SK-N-SH treated with all-trans-retinoic acid at 6 μM for 48 hours (cell line): Measurements from ENCODE around the gene PGP.

Experiments
- ATAC-seq: fragments of 200-7000 bp; cut with Tn5 transposase; 3 replicates; pipeline ENCODE4 v1.9.1; 2020; ENCODE audit warnings: mild to moderate bottlenecking, moderate library complexity
- ARNTL ChIP-seq: fragments of 450-650 bp; formaldehyde crosslinking; IDR thresholded peaks from 2 replicates; pipeline ENCODE4 v1.5.0; 2020; ENCODE audit warnings: low read depth, mild to moderate bottlenecking, moderate library complexity, borderline replicate concordance
- BACH2 ChIP-seq: fragments of 250-450 bp; sonication (Bioruptor Pico); IDR thresholded peaks from 2 replicates; pipeline ENCODE4 v1.9.0; 2021; ENCODE audit warnings: mild to moderate bottlenecking, borderline replicate concordance
- ESRRG ChIP-seq: fragments of 250-450 bp; sonication (Bioruptor Pico); IDR thresholded peaks from 2 replicates; pipeline ENCODE4 v1.6.1; 2021; ENCODE audit warnings: mild to moderate bottlenecking
- GLIS3 ChIP-seq: fragments of 250-450 bp; sonication (Bioruptor Pico); IDR thresholded peaks from 2 replicates; pipeline ENCODE4 v1.5.0; 2020; ENCODE audit warnings: mild to moderate bottlenecking, moderate library complexity
- ISL1 ChIP-seq: fragments of 250-450 bp; sonication (Bioruptor Pico); IDR thresholded peaks from 2 replicates; pipeline ENCODE4 v2.1.2; 2022; ENCODE audit warnings: mild to moderate bottlenecking, moderate library complexity
- OSR1 ChIP-seq: fragments of 250-450 bp; sonication (Bioruptor Pico); IDR thresholded peaks from 2 replicates; pipeline ENCODE4 v1.8.0; 2022; ENCODE audit warnings: moderate library complexity, mild to moderate bottlenecking, inconsistent platforms
- PATZ1 ChIP-seq: fragments of 250-450 bp; sonication (Bioruptor Pico); IDR thresholded peaks from 2 replicates; pipeline ENCODE4 v1.8.0; 2020; ENCODE audit warnings: mild to moderate bottlenecking, moderate library complexity, borderline replicate concordance
- POU6F1 ChIP-seq: fragments of 250-450 bp; sonication (Bioruptor Pico); IDR thresholded peaks from 2 replicates; pipeline ENCODE4 v1.8.0; 2021; ENCODE audit warnings: low read depth, mild to moderate bottlenecking, moderate library complexity, borderline replicate concordance
- PPARA ChIP-seq: fragments of 250-450 bp; sonication (Bioruptor Pico); IDR thresholded peaks from 2 replicates; pipeline ENCODE4 v1.5.0; 2020; ENCODE audit warnings: mild to moderate bottlenecking, borderline replicate concordance
- RARB ChIP-seq: fragments of 250-450 bp; sonication (Bioruptor Pico); IDR thresholded peaks from 2 replicates; pipeline ENCODE4 v1.8.0; 2021; ENCODE audit warnings: mild to moderate bottlenecking, moderate library complexity
- SNAI2 ChIP-seq: fragments of 250-450 bp; sonication (Bioruptor Pico); IDR thresholded peaks from 2 replicates; pipeline ENCODE4 v1.5.0; 2020; ENCODE audit warnings: mild to moderate bottlenecking, moderate library complexity
- TCF4 ChIP-seq: fragments of 250-450 bp; sonication (Bioruptor Pico); IDR thresholded peaks from 2 replicates; pipeline ENCODE4 v1.8.0; 2021; ENCODE audit warnings: mild to moderate bottlenecking, moderate library complexity, borderline replicate concordance
- TOX ChIP-seq: fragments of 250-450 bp; sonication (Bioruptor Pico); IDR thresholded peaks from 2 replicates; pipeline ENCODE4 v1.8.0; 2021; ENCODE audit warnings: mild to moderate bottlenecking, moderate library complexity, borderline replicate concordance
- TSHZ2 ChIP-seq: fragments of 250-450 bp; sonication (Bioruptor Pico); IDR thresholded peaks from 2 replicates; pipeline ENCODE4 v1.5.0; 2020; ENCODE audit warnings: mild to moderate bottlenecking, moderate library complexity
- ZC3H10 ChIP-seq: fragments of 250-450 bp; sonication (Bioruptor Pico); IDR thresholded peaks from 2 replicates; pipeline ENCODE4 v1.5.1; 2021; ENCODE audit warnings: mild to moderate bottlenecking, moderate library complexity
- ZFP3 ChIP-seq: fragments of 250-450 bp; sonication (Bioruptor Pico); IDR thresholded peaks from 2 replicates; pipeline ENCODE4 v1.5.0; 2020; ENCODE audit warnings: mild to moderate bottlenecking, moderate library complexity
- ZFP30 ChIP-seq: fragments of 450-650 bp; formaldehyde crosslinking; IDR thresholded peaks from 2 replicates; pipeline ENCODE4 v1.5.0; 2022; ENCODE audit warnings: mild to moderate bottlenecking, moderate library complexity
- ZNF565 ChIP-seq: fragments of 450-650 bp; formaldehyde crosslinking; conservative IDR thresholded peaks from 2 replicates; pipeline ENCODE4 v1.5.0; 2020; ENCODE audit warnings: low read depth, mild to moderate bottlenecking, moderate library complexity
- ZNF70 ChIP-seq: fragments of 450-650 bp; formaldehyde crosslinking; IDR thresholded peaks from 2 replicates; pipeline ENCODE4 v1.5.0; 2020; ENCODE audit warnings: mild to moderate bottlenecking, moderate library complexity
- ZNF8 ChIP-seq: fragments of 450-650 bp; formaldehyde crosslinking; IDR thresholded peaks from 2 replicates; pipeline ENCODE4 v1.5.0; 2020; ENCODE audit warnings: mild to moderate bottlenecking, moderate library complexity

PGP gene

GRCh38 chr16:2234813-2235170 is 20.2 kb upstream of the PGP start:
- TF ChIP-seq RARB (CRISPR knock-in tag) (no peak), ARNTL (CRISPR knock-in tag) (no peak), POU6F1 (CRISPR knock-in tag) (no peak), TOX (CRISPR knock-in tag) (no peak), ZFP3 (no peak), OSR1 (no peak), ZC3H10 (no peak), ZNF70 (no peak), ESRRG (CRISPR knock-in tag) (no peak), ISL1 (CRISPR knock-in tag) (no peak), ZNF565 (no peak), TSHZ2 (CRISPR knock-in tag) (no peak), PATZ1 (CRISPR knock-in tag) (no peak), TCF4 (CRISPR knock-in tag) (no peak), ZNF8 (no peak)
- ATAC-seq = no peak

GRCh38 chr16:2233872-2234812 is 19.5 kb upstream of the PGP start:
- TF ChIP-seq GLIS3 (no peak), SNAI2 (CRISPR knock-in tag) (no peak), ISL1 (CRISPR knock-in tag) (no peak), OSR1 (no peak), ARNTL (CRISPR knock-in tag) (no peak), TSHZ2 (CRISPR knock-in tag) (no peak)
- peak; percentile 4; the same call in 1 of the 3 replicates for ATAC-seq

- ATAC-seq = no peak
- no peak for TF ChIP-seq BACH2 (CRISPR knock-in tag)
- no peak for TF ChIP-seq TCF4 (CRISPR knock-in tag)
- no peak for TF ChIP-seq GLIS3
- TF ChIP-seq POU6F1 (CRISPR knock-in tag) = no peak
- no peak for TF ChIP-seq TOX (CRISPR knock-in tag)
- no peak for TF ChIP-seq OSR1
- no peak for TF ChIP-seq ISL1 (CRISPR knock-in tag)
- no peak for TF ChIP-seq ZNF8
- no peak for TF ChIP-seq PPARA (CRISPR knock-in tag)
- TF ChIP-seq ZFP30 (CRISPR knock-in tag) = no peak
- TF ChIP-seq TSHZ2 (CRISPR knock-in tag) = no peak
Measured at GRCh38 chr16:2233046-2233775, 18.6 kb upstream of the PGP start.
